CD4-positive, alpha-beta T cell treated with Interleukin-17A for 1 hour (primary cell): ENCODE measurements around the gene LTB.
A peak's percentile ranks its signal among the peaks of the same experiment; 100 is the strongest.

Source experiments
- DNase-seq: peaks from one replicate; pipeline ENCODE4 v3.0.0-alpha.2; 2020

The LTB gene

DNA sequence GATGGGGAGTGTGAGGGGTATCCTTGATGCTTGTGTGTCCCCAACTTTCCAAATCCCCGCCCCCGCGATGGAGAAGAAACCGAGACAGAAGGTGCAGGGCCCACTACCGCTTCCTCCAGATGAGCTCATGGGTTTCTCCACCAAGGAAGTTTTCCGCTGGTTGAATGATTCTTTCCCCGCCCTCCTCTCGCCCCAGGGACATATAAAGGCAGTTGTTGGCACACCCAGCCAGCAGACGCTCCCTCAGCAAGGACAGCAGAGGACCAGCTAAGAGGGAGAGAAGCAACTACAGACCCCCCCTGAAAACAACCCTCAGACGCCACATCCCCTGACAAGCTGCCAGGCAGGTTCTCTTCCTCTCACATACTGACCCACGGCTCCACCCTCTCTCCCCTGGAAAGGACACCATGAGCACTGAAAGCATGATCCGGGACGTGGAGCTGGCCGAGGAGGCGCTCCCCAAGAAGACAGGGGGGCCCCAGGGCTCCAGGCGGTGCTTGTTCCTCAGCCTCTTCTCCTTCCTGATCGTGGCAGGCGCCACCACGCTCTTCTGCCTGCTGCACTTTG is 6.8 kb downstream of the LTB start, which contains the start of gene TNF:
TSS of gene TNF (plus strand) at position 231 of the 567 bp plus-strand sequence. CDS start at position 408, 177 bp downstream.
- DNase-seq = peak; percentile 95

DNA sequence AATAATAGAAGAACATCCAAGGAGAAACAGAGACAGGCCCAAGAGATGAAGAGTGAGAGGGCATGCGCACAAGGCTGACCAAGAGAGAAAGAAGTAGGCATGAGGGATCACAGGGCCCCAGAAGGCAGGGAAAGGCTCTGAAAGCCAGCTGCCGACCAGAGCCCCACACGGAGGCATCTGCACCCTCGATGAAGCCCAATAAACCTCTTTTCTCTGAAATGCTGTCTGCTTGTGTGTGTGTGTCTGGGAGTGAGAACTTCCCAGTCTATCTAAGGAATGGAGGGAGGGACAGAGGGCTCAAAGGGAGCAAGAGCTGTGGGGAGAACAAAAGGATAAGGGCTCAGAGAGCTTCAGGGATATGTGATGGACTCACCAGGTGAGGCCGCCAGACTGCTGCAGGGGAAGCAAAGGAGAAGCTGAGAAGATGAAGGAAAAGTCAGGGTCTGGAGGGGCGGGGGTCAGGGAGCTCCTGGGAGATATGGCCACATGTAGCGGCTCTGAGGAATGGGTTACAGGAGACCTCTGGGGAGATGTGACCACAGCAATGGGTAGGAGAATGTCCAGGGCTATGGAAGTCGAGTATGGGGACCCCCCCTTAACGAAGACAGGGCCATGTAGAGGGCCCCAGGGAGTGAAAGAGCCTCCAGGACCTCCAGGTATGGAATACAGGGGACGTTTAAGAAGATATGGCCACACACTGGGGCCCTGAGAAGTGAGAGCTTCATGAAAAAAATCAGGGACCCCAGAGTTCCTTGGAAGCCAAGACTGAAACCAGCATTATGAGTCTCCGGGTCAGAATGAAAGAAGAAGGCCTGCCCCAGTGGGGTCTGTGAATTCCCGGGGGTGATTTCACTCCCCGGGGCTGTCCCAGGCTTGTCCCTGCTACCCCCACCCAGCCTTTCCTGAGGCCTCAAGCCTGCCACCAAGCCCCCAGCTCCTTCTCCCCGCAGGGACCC is 7.8 kb downstream of the LTB start:
- DNase-seq = no peak

DNA sequence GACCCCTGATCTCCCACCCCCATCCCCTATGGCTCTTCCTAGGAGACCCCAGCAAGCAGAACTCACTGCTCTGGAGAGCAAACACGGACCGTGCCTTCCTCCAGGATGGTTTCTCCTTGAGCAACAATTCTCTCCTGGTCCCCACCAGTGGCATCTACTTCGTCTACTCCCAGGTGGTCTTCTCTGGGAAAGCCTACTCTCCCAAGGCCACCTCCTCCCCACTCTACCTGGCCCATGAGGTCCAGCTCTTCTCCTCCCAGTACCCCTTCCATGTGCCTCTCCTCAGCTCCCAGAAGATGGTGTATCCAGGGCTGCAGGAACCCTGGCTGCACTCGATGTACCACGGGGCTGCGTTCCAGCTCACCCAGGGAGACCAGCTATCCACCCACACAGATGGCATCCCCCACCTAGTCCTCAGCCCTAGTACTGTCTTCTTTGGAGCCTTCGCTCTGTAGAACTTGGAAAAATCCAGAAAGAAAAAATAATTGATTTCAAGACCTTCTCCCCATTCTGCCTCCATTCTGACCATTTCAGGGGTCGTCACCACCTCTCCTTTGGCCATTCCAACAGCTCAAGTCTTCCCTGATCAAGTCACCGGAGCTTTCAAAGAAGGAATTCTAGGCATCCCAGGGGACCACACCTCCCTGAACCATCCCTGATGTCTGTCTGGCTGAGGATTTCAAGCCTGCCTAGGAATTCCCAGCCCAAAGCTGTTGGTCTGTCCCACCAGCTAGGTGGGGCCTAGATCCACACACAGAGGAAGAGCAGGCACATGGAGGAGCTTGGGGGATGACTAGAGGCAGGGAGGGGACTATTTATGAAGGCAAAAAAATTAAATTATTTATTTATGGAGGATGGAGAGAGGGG is 8.8 kb downstream of the LTB start:
- no peak for DNase-seq

DNA sequence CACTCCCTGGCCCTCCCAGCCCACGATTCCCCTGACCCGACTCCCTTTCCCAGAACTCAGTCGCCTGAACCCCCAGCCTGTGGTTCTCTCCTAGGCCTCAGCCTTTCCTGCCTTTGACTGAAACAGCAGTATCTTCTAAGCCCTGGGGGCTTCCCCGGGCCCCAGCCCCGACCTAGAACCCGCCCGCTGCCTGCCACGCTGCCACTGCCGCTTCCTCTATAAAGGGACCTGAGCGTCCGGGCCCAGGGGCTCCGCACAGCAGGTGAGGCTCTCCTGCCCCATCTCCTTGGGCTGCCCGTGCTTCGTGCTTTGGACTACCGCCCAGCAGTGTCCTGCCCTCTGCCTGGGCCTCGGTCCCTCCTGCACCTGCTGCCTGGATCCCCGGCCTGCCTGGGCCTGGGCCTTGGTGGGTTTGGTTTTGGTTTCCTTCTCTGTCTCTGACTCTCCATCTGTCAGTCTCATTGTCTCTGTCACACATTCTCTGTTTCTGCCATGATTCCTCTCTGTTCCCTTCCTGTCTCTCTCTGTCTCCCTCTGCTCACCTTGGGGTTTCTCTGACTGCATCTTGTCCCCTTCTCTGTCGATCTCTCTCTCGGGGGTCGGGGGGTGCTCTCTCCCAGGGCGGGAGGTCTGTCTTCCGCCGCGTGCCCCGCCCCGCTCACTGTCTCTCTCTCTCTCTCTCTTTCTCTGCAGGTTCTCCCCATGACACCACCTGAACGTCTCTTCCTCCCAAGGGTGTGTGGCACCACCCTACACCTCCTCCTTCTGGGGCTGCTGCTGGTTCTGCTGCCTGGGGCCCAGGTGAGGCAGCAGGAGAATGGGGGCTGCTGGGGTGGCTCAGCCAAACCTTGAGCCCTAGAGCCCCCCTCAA is 9.9 kb downstream of the LTB start, which contains the start of gene LTA:
TSS of gene LTA (plus strand) at position 249 of the 871 bp plus-strand sequence. CDS start at position 703, 454 bp downstream.
- DNase-seq = peak; percentile 84

DNA sequence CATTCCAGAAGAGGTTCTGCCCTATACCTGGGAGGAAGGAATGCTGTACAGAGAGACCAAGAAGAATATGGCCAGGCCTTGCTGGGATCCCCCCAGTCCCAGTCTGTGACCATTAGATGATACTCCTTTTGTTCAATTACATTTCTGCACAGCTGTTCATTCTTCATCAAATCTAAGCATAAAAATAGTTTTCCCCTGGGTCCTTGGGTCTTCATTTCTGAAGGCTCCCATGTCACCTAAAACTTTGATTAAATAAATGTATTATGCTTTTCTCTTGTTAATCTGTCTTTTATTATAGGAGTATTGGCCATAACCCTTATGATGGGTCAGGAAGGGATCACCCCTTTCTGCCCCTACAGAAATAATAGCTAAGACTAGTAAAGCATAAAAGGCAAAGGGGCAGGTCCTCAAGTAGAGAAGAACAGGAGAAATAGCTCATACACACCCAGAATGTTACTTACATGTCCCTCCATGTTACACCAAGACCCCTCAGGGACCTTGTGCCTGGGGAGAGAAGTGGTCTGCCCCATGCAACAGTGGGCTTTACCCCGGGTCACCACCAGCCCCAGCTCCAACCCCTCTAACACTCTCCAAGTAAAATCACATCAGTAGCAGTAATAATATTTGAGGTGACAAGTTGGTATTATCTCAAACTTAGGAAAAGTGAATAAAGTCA is 12.2 kb downstream of the LTB start:
- DNase-seq = no peak

DNA sequence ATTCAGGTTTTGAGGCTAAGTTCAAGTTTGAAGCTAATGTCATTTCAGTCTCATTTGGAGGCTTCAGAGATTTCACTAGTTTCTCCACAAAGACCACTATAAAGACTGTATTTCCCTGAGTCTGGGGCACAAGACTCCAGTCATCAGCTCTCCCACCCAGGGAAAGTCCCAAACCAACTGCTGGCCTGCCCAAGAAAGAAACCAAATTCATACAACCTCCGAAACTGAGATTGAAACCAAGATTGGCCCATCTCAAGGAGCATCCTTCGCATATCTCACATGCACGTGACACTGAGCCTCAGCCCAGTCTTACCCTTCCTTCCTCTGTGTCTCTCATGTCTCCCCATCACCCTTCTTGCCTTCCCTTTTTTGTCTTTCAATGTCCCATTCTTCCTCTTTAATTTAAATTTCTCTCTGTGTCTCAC is 13.7 kb downstream of the LTB start:
- peak; percentile 92 for DNase-seq

DNA sequence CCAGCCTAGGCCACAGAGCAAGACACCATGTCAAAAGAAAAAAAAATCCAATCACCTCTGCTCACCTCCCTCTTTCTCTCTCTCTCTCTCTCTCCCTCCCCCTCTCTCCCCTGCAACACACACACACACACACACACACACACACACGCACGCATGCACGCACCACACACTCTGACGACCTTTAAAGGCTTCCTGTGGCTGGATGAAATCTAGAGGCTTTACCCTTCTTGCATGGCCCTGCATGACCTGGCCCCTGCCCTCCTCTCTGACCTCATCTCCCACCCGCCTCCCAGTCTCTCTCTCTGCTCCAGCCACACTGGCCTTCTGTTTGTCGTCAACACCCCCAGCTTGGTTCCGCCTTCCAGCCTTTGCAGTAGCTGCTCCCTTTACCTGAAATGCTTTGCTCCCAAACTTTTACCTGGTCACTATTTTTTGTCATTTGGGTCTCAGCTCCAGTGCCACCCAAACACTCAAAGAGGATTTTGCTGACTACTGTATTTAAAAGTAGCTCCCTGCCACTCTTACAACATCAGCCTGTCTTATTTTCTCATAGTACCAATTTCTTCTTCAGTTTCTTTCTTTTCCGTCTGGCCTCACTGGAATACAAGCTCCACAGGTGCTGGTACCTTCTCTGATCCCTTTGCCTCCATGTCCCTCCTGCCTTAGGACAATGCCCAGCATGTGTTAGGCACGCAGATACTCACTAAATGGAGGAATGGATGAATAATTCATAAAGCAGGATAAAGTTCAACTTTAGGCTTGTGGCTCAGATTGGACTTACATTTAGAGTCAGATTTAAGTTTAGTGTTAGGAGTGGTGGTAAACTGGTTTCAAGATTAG is 14.5 kb downstream of the LTB start:
- DNase-seq = peak; percentile 61

DNA sequence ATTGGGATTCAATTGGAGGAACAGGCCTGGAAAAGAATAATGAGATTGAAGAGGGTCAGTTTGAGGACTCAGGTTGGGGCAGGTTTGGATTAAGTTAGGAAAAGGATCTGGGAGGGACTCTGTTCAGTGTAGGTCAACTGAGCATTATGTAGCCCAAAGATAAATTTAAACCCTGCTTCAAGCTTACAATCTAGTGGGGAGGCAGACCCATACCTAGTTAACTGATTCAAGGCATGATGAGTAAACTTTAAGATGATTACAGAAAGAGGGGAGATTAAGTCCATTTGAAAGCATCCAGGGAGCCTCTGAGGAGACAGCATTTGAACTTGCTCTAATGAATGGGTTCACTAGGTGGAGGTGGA is 21.5 kb downstream of the LTB start:
- DNase-seq = no peak

DNA sequence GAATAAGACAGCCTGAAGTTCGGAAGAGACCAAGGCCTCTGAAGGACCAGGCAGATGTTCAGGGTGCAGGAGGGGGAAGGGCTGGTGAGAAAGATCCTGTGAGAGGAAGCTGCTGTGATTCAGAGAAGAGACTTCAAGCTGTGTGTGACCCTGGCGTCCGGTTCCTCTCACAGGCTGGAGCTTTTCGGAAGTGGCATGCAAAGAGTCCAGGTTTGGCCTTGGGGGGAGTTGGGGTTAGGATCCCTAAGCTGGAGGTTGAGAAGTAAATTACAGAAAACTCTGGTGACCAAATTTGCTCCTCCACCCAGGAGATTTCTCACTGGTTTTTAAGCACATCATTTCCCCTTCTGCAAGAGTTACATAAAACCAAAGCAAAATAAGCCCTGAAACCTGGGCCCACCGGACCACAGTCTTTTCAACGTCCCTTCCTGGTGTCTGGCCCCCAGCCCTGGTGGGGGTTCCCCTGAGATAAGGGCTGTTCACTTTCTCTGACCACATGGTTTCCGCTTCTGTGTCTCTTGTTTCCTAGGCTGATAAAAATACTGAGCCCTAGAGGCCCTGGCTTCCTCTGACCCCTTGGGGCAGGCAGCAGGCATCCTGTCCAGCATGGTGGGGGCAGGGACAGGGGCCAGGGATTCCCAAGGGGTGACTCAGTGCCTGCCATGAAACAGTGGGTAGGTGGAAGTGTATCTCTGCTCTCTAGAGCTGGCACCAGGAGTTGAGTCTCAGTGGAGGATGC is 22.1 kb downstream of the LTB start:
- peak; percentile 71 for DNase-seq

DNA sequence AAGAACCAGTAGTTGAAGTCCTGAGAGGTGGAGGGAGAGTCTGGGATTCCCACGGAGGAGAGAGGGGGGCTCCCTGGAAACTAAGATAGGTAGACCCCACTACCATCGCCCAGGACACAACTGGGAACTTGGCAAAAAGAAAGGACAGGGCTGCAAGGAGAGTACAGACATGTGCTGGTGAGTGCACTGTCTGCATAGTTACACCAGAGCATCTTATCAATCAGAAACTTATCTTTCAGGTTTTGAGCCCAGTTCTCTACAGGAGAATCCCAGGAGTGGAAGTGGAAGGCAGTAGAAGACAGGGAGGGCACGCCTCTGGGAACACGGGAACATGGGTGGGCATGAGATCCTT is 22.6 kb downstream of the LTB start:
- no peak for DNase-seq

DNA sequence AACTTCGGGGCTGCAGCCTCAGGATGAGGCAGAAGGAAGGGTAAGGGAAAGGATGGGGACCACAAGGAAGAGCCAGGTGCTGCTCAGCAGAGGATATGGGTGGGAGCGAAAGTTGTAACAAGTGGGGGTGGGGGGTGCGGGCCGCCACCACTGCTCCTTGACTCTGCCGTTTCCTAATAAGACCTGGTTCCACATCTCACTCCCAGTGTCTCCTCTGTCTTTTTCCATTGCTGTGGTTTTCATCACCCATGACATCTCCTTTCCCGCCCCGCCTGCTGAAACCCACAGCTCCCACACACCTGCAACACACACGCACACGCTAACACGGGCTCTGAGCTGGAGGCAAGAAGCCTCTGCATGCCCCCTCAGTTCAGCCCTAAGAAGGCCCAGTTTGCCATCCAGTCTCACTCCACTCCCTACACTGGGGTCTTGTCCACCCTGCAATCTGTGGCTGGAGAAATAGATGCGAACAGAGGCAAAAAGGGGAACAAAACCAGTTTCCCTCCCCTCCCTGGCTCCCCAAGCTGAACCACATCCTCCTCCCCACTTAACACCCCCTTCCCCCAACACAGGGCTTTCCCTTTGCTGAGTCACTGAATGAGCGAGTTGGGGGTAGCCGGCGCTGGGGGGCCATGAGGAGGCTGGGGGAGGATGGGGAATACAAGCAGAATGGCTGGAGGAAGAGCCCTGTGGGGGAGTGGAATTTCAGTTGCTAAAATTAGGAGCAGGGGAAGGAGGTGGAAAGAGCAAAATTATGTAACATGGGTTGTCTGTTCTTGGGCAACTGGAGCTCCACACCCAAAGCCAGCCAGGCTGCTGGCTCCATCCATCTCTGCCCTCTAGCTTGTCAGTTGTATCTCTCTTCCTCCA is 23.4 kb downstream of the LTB start:
- peak; percentile 78 for DNase-seq

DNA sequence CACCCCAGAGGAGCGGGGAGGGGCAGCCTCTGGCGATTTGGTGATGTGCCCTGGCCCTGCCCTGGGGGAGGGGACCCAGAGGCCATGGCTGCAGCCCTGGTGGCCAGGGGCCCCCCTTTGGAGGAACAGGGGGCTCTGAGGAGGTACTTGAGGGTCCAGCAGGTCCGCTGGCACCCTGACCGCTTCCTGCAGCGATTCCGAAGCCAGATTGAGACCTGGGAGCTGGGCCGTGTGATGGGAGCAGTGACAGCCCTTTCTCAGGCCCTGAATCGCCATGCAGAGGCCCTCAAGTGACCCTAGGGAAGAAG is 24.0 kb downstream of the LTB start:
- DNase-seq = no peak

DNA sequence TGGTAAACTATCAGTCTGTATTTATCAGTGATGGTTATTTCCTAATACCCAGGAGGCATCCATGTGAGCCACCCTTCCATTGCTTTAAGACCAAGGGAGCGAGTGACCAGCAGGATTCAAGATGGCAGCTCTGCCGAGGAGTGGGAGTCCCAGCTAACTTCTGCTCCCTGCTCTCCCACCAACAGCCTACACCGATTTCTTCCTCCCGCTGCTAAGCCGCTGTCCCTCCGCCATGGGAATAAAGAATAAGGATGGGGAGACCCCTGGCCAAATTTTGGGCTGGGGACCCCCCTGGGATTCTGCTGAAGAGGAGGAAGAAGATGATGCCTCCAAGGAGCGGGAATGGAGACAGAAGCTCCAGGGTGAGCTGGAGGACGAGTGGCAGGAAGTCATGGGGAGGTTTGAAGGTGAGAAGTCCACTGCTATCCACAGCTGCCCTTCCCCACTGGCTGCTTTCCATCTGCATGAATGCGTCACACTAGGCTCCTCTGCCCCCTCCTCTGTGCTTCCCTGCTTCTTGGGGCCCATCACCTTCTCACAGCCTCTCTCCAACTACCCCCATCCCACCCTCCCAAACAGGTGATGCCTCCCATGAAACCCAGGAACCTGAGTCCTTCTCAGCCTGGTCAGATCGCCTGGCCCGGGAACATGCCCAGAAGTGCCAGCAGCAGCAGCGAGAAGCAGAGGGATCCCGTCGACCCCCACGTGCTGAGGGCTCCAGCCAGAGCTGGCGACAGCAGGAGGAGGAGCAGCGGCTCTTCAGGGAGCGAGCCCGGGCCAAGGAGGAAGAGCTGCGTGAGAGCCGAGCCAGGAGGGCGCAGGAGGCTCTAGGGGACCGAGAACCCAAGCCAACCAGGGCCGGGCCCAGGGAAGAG is 24.5 kb downstream of the LTB start:
- no peak for DNase-seq

DNA sequence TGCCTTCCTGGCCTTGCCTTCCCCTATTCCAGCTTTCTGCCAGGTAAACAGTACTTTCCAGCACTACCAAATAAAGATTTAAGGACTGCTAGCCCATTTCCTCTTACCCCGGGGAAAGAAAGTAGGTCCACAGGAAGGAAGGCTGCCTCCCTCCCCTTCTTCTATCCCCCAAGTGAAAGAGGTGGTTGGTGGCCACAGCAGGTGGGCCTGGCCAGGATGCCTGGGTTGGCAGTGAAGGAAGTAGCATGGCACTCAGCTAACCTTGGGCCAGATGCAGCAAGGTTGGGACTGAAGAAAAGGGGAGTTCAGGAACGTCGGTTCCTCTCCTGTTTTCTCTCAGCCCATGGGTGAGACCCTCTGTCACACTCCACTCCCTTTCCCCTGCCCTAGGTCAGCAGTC is 25.9 kb downstream of the LTB start:
- peak; percentile 20 for DNase-seq

DNA sequence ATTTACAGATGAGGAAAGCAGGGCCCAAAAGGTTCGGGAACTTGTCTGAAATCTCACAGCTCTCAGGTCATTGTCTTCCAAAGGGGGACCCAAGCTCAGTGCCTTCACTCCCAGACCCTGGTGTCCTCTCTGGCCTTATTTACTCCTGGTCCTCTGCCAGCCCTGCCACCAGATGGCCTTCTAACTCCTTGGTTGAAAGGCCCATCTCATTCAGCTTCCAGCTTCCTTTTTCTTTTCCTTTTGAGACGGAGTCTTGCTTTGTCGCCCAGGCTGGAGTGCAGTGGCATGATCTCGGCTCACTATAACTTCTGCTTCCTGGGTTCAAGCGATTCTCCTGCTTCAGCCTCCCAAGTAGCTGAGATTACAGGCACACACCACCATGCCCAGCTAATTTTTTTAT is 30.9 kb downstream of the LTB start:
- DNase-seq = peak; percentile 80

DNA sequence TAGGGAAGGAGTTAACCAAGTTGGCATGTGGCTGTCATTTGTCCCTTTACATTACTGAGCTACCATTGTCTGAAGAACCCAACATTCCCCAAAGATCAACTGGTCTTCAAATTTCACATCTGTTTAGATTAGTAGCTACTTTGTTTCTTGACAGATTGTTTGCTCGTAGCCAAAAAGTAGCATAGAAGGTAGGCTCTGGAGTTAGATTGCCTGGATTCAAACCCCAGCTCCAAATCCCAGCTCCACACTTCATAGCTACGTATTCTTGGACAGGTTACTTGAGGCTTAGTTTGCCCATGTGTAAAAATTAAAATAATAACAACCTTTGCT is 33.7 kb downstream of the LTB start:
- no peak for DNase-seq

DNA sequence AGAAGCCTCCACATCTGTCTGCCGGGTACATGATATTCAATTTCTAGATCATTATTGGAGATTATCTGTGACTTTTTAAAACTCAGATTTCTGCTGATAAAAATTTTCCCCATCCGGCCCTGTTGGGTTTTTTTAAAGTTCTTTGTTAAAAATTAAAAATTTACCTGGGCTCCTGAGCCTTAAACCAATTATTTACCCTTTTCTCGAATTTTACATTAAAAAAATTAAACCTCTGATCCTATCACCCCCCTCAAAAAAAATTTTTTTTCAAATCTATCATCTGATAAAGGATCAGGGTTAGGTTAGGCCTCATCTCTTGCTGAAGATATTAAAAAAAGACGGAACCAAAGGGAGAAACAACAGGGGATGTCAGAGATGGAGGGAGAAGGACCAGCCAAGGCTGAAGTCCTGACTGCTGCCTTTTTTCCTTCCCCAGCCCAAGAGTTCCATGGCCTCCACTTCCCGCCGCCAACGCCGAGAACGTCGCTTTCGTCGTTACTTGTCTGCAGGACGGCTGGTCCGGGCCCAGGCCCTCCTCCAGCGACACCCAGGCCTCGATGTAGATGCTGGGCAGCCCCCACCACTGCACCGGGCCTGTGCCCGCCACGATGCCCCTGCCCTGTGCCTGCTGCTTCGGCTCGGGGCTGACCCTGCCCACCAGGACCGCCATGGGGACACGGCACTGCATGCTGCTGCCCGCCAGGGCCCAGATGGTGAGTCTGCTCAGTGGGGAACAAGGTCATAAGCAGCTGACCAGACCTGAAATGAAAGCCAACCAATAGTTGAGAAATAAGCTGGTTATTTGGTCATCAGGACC is 34.3 kb downstream of the LTB start:
- no peak for DNase-seq
